SK-N-SH (cell line): Measurements from ENCODE around the gene PDE4B. TPM values are rescaled to one million over a fixed set of nuclear protein-coding genes. Genes with fewer than 3 reads are reported as not detected.

Source experiments
- CTCF ChIA-PET: fragments of 300-600, 350-600 bp; formaldehyde crosslinking; extraction: SDS; loops from one replicate; lab custom pipeline; 2021; lab: Yijun Ruan, JAX
- POLR2A ChIA-PET: fragments of 350-600 bp; sonication (Branson Sonifier 250); formaldehyde crosslinking; extraction: SDS; loops from one replicate; lab custom pipeline; 2020; ENCODE audit warnings: antibody characterized with exemption, inconsistent platforms; lab: Yijun Ruan, JAX
- DNase-seq: peaks from one replicate; pipeline ENCODE4 v3.0.0; 2012
- H2AFZ ChIP-seq: fragments of 200-600 bp; sonication (generic); 2 replicates; pipeline ENCODE4 v1.8.1; 2016; ENCODE audit warnings: antibody characterized with exemption, mild to moderate bottlenecking, low read depth
- H3F3A ChIP-seq: fragments of 200-600 bp; sonication (generic); replicated peaks from 2 replicates; pipeline ENCODE3; 2016; ENCODE audit warnings: antibody characterized with exemption, mild to moderate bottlenecking; ENCODE audit not compliant: insufficient read depth
- H3K27ac ChIP-seq, 2 experiments: fragments of 200-500 bp in 1 of 2; fragments of 200-600 bp in 1 of 2; sonication (Bioruptor generic) in 1 of 2; sonication (generic), shearing (Covaris generic) in 1 of 2; 2 replicates each; pipeline versions ENCODE4 v1.5.1 to v1.6.1; 2014 to 2016; ENCODE audit warnings: low read depth in 2 of 2, inconsistent platforms in 1 of 2, low read length in 1 of 2, mild to moderate bottlenecking in 1 of 2, mixed read lengths in 1 of 2
- H3K27me3 ChIP-seq: fragments of 200-600 bp; sonication (generic), shearing (Covaris generic); 2 replicates; pipeline ENCODE4 v1.6.1; 2016; ENCODE audit warnings: mixed run types; ENCODE audit not compliant: insufficient read depth
- H3K36me3 ChIP-seq, 2 experiments: fragments of 200-500 bp in 1 of 2; fragments of 200-600 bp in 1 of 2; sonication (Bioruptor generic) in 1 of 2; sonication (generic) in 1 of 2; replicated peaks in 1 of 2; 2 replicates each; pipeline versions ENCODE3 to v1.5.1; 2014 to 2016; ENCODE audit warnings: low read length in 1 of 2, mild to moderate bottlenecking in 1 of 2; ENCODE audit not compliant: insufficient read depth in 2 of 2, control insufficient read depth in 1 of 2
- H3K4me1 ChIP-seq, 2 experiments: fragments of 200-500 bp in 1 of 2; fragments of 200-600 bp in 1 of 2; sonication (Bioruptor generic) in 1 of 2; sonication (generic), shearing (Covaris generic) in 1 of 2; 2 replicates each; pipeline versions ENCODE4 v1.5.1 to v1.6.1; 2014 to 2016; ENCODE audit warnings: low read depth in 1 of 2, low read length in 1 of 2, mixed run types in 1 of 2; ENCODE audit not compliant: insufficient read depth in 2 of 2, control insufficient read depth in 1 of 2
- H3K4me2 ChIP-seq: fragments of 200-600 bp; sonication (generic), shearing (Covaris generic); 2 replicates; pipeline ENCODE4 v1.6.1; 2017; ENCODE audit warnings: mixed run types
- H3K4me3 ChIP-seq, 2 experiments: fragments of 200-500 bp in 1 of 2; fragments of 200-600 bp in 1 of 2; sonication (Bioruptor generic) in 1 of 2; sonication (generic), shearing (Covaris generic) in 1 of 2; 2 replicates each; pipeline versions ENCODE4 v1.5.1 to v1.8.1; 2014 to 2016; ENCODE audit warnings: low read depth in 2 of 2, inconsistent platforms in 1 of 2, low read length in 1 of 2, mild to moderate bottlenecking in 1 of 2, mixed read lengths in 1 of 2, moderate library complexity in 1 of 2
- H3K79me2 ChIP-seq: fragments of 200-600 bp; sonication (generic); 2 replicates; pipeline ENCODE4 v1.8.1; 2017; ENCODE audit warnings: mild to moderate bottlenecking; ENCODE audit not compliant: insufficient read depth
- H3K9ac ChIP-seq: fragments of 200-600 bp; sonication (generic); 2 replicates; pipeline ENCODE4 v1.6.1; 2017; ENCODE audit warnings: mixed run types
- H3K9me2 ChIP-seq: fragments of 200-600 bp; sonication (generic); 2 replicates; pipeline ENCODE4 v1.6.1; 2017; ENCODE audit warnings: mixed run types
- H3K9me3 ChIP-seq: fragments of 200-600 bp; sonication (generic); 2 replicates; pipeline ENCODE4 v1.6.1; 2017; ENCODE audit warnings: mixed run types, mild to moderate bottlenecking, moderate library complexity
- H4K20me1 ChIP-seq: fragments of 200-600 bp; sonication (generic); 2 replicates; pipeline ENCODE4 v1.6.1; 2017; ENCODE audit warnings: mild to moderate bottlenecking, mixed run types; ENCODE audit not compliant: insufficient read depth
- CHD2 ChIP-seq: fragments of 150-350 bp; IDR thresholded peaks from 2 replicates; pipeline ENCODE4 v1.6.1; 2018; ENCODE audit warnings: low read length; ENCODE audit not compliant: partially characterized antibody
- CTCF ChIP-seq: fragments of 200-600 bp; sonication (generic); IDR thresholded peaks from 2 replicates; pipeline ENCODE4 v1.6.1; 2017; ENCODE audit warnings: antibody characterized with exemption, mild to moderate bottlenecking, moderate library complexity
- EP300 ChIP-seq, 2 experiments: IDR thresholded peaks; 2 replicates each; pipeline versions ENCODE4 v1.4.0 to v1.6.1; 2012; ENCODE audit warnings: borderline replicate concordance in 1 of 2, low read depth in 1 of 2, low read length in 1 of 2
- EZH2phosphoT487 ChIP-seq: fragments of 200-600 bp; sonication (generic); IDR thresholded peaks from 2 replicates; pipeline ENCODE4 v1.6.1; 2017; ENCODE audit warnings: low read depth, mixed run types, mild to moderate bottlenecking, antibody characterized with exemption, moderate library complexity, borderline replicate concordance
- GABPA ChIP-seq: IDR thresholded peaks from 2 replicates; pipeline ENCODE4 v1.4.0; 2012; ENCODE audit warnings: low read depth, mild to moderate bottlenecking
- GATA2 ChIP-seq: sonication (generic); formaldehyde crosslinking; IDR thresholded peaks from 2 replicates; pipeline ENCODE4 v1.5.0; 2020; ENCODE audit warnings: mild to moderate bottlenecking, missing genetic modification reagents
- IRF3 ChIP-seq: fragments of 150-350 bp; IDR thresholded peaks from 2 replicates; pipeline ENCODE4 v1.6.1; 2016; ENCODE audit warnings: mild to moderate bottlenecking, low read depth, low read length
- MXI1 ChIP-seq: IDR thresholded peaks from 2 replicates; pipeline ENCODE4 v1.6.1; 2012; ENCODE audit warnings: mild to moderate bottlenecking, low read depth, low read length, improper control_type of control experiment
- NFIC ChIP-seq: IDR thresholded peaks from 2 replicates; pipeline ENCODE4 v1.4.0; 2012; ENCODE audit warnings: borderline replicate concordance
- NRF1 ChIP-seq: IDR thresholded peaks from 2 replicates; pipeline ENCODE4 v1.6.1; 2012; ENCODE audit warnings: low read depth, mild to moderate bottlenecking, low read length
- PBX3 ChIP-seq: IDR thresholded peaks from 2 replicates; pipeline ENCODE4; 2012
- POLR2AphosphoS5 ChIP-seq: IDR thresholded peaks from 2 replicates; pipeline ENCODE4 v1.6.1; 2012; ENCODE audit warnings: low read depth, low read length
- RAD21 ChIP-seq: IDR thresholded peaks from 2 replicates; pipeline ENCODE4 v1.6.1; 2012; ENCODE audit warnings: mild to moderate bottlenecking, low read length
- SIN3A ChIP-seq: IDR thresholded peaks from 2 replicates; pipeline ENCODE4 v1.6.1; 2012; ENCODE audit warnings: low read depth, mild to moderate bottlenecking, low read length, moderate library complexity, borderline replicate concordance
- SMC3 ChIP-seq: IDR thresholded peaks from 2 replicates; pipeline ENCODE4 v1.6.1; 2012; ENCODE audit warnings: low read depth, low read length, improper control_type of control experiment
- TAF1 ChIP-seq: IDR thresholded peaks from 2 replicates; pipeline ENCODE4 v1.6.1; 2012; ENCODE audit warnings: low read depth, mild to moderate bottlenecking, low read length, moderate library complexity, borderline replicate concordance
- TEAD4 ChIP-seq: IDR thresholded peaks from 2 replicates; pipeline ENCODE4 v1.4.0; 2012; ENCODE audit warnings: mild to moderate bottlenecking, borderline replicate concordance; ENCODE audit not compliant: insufficient read depth
- WGBS: methylation state at CpG from one replicate; pipeline ENCODE4 v1.1.6; 2017; ENCODE audit warnings: low lambda C conversion rate; 5-methylcytosine and 5-hydroxymethylcytosine counted together
- polyA plus RNA-seq, 3 experiments: library from polyadenylated mRNA; depleted of rRNA; stranded (reverse); fragments of >200 nt; gene quantifications; 2 replicates each; pipeline ENCODE4 v1.2.3, GENCODE V29; 2012

Gene PDE4B
- polyA plus RNA-seq, 1 of the 3 experiments (the other 2 are of a cell fraction) = 1.9 TPM

GRCh38 chr1:65894738-65895605, 102.3 kb downstream of the PDE4B start:
- Histone ChIP-seq H3K4me1 (no peaks in the 10 kb centered on the region), H3K79me2 (no peaks in the 10 kb centered on the region), H3K36me3 (no peaks in the 10 kb centered on the region), H3K9me3 (no peaks in the 10 kb centered on the region), H4K20me1 (no peaks in the 10 kb centered on the region), H3K9me2 (no peaks in the 10 kb centered on the region), H2AFZ (no peak overlapping the region), H3K27ac (no peak overlapping the region), H3F3A (no peaks in the 10 kb centered on the region), H3K27me3 (no peaks in the 10 kb centered on the region), H3K4me3 (no peak overlapping the region), H3K9ac (no peak overlapping the region), H3K4me2 (no peak overlapping the region)
- TF ChIP-seq CTCF (no peak), SIN3A (no peak), TAF1 (no peak), SMC3 (no peak), NRF1 (no peak), GABPA (no peak), CHD2 (no peak), PBX3 (no peak), POLR2AphosphoS5 (no peak), GATA2 (CRISPR knock-in tag) (no peak), EZH2phosphoT487 (no peak), RAD21 (no peak), NFIC (no peak), IRF3 (no peak), MXI1 (no peak), TEAD4 (no peak), EP300 (IDR thresholded peaks at IDR 0.05; ENCODE audit: borderline replicate concordance in 1 of 2, low read depth in 1 of 2, low read length in 1 of 2) (no peak)
- no peak for DNase-seq
- ChIA-PET CTCF (no interaction called here), POLR2A (no interaction called here)
- 49% methylated on average over 8 of the region's 8 CpGs for WGBS
